GM12878 (cell line): ENCODE measurements around the gene EPHB1. TPM values are rescaled to one million over a fixed set of nuclear protein-coding genes. Genes with fewer than 3 reads are reported as not detected.

Source experiments
- ATAC-seq: fragments of 200-7000 bp; cut with Tn5 transposase; 3 replicates; pipeline ENCODE4 v1.9.1; 2020; ENCODE audit warnings: mild to moderate bottlenecking, moderate library complexity
- BruUV-seq: library from RNA; stranded (reverse); fragments of 400-500 nt; replicated peaks from 2 replicates; lab custom pipeline; 2021; lab: Mats Ljungman, UMichigan
- CTCF ChIA-PET: fragments of 300-600 bp; sonication (Branson Sonifier 250); formaldehyde crosslinking; extraction: SDS; loops from one replicate; lab custom pipeline; 2021; ENCODE audit warnings: inconsistent platforms; lab: Yijun Ruan, JAX
- POLR2A ChIA-PET: fragments of 350-600 bp; formaldehyde crosslinking; extraction: SDS; loops from one replicate; lab custom pipeline; 2021; ENCODE audit warnings: inconsistent platforms; lab: Charles Lee
- RAD21 ChIA-PET: fragments of 300-600 bp; sonication (Branson Sonifier 250); formaldehyde crosslinking; loops from one replicate; lab custom pipeline; 2023; ENCODE audit warnings: antibody characterized with exemption; ENCODE audit not compliant: unreplicated experiment; lab: Charles Lee
- SMC1A ChIA-PET: fragments of 300-600 bp; sonication (Branson Sonifier 250); formaldehyde crosslinking; loops from one replicate; lab custom pipeline; 2023; ENCODE audit not compliant: unreplicated experiment, uncharacterized antibody; lab: Charles Lee
- DNase-seq: peaks from one replicate; pipeline ENCODE4 v3.0.0-alpha.2; 2011; ENCODE audit warnings: low read depth, low spot score
- FAIRE-seq: peaks from 3 replicates; lab custom pipeline; 2011; peaks lifted over from hg19 to GRCh38; lab: Jason Lieb, UNC
- H2AFZ ChIP-seq: 2 replicates; pipeline ENCODE4 v1.6.0; 2011; ENCODE audit warnings: low read depth, low read length, control low read depth; ENCODE audit not compliant: control insufficient read depth
- H3K27ac ChIP-seq: 2 replicates; pipeline ENCODE4 v1.5.1; 2011; ENCODE audit warnings: control low read depth; ENCODE audit not compliant: control insufficient read depth, insufficient read depth
- H3K27me3 ChIP-seq, 2 experiments: replicated peaks in 1 of 2; 2 replicates each; pipeline versions ENCODE4 v1.6.0 to v1.6.1; 2011; ENCODE audit warnings: low read length in 1 of 2; ENCODE audit not compliant: control insufficient read depth in 2 of 2, insufficient read depth in 2 of 2
- H3K36me3 ChIP-seq, 2 experiments: 2 replicates each; pipeline ENCODE4 v1.5.1; 2011; ENCODE audit warnings: low read length in 1 of 2; ENCODE audit not compliant: control insufficient read depth in 2 of 2, insufficient read depth in 2 of 2
- H3K4me1 ChIP-seq: 2 replicates; pipeline ENCODE4 v1.6.1; 2011; ENCODE audit warnings: mild to moderate bottlenecking, low read length, moderate library complexity, mixed read lengths; ENCODE audit not compliant: control insufficient read depth, insufficient read depth
- H3K4me2 ChIP-seq: 2 replicates; pipeline ENCODE4 v1.6.0; 2011; ENCODE audit warnings: control low read depth; ENCODE audit not compliant: control insufficient read depth, insufficient read depth
- H3K4me3 ChIP-seq: fragments of 200-600 bp; sonication (generic); 2 replicates; pipeline ENCODE4 v1.5.1; 2016
- H3K79me2 ChIP-seq: 2 replicates; pipeline ENCODE4 v1.6.0; 2011; ENCODE audit warnings: low read length; ENCODE audit not compliant: control insufficient read depth, insufficient read depth
- H3K9ac ChIP-seq: 2 replicates; pipeline ENCODE4 v1.8.0; 2011; ENCODE audit warnings: low read length, control low read depth, mixed read lengths; ENCODE audit not compliant: control insufficient read depth, insufficient read depth
- H3K9me3 ChIP-seq: replicated peaks from 3 replicates; pipeline ENCODE4 v1.5.1; 2011; ENCODE audit warnings: mild to moderate bottlenecking, low read length; ENCODE audit not compliant: control insufficient read depth, insufficient read depth
- H4K20me1 ChIP-seq: 2 replicates; pipeline ENCODE4 v1.6.0; 2011; ENCODE audit not compliant: control insufficient read depth, insufficient read depth
- ATF7 ChIP-seq: fragments of 450-650 bp; IDR thresholded peaks from 2 replicates; pipeline ENCODE4 v1.6.1; 2016; ENCODE audit warnings: low read depth, mild to moderate bottlenecking
- BMI1 ChIP-seq: fragments of 450-650 bp; IDR thresholded peaks from 2 replicates; pipeline ENCODE4 v1.6.1; 2016; ENCODE audit warnings: mild to moderate bottlenecking, moderate library complexity, borderline replicate concordance
- CHD4 ChIP-seq: fragments of 200-600 bp; sonication (generic); IDR thresholded peaks from 2 replicates; pipeline ENCODE4 v1.6.1; 2016; ENCODE audit warnings: mild to moderate bottlenecking
- CUX1 ChIP-seq: IDR thresholded peaks from 2 replicates; pipeline ENCODE4 v1.6.1; 2012; ENCODE audit warnings: improper control_type of control experiment, low read depth, low read length; ENCODE audit not compliant: insufficient replicate concordance
- IKZF1 ChIP-seq: fragments of 450-650 bp; conservative IDR thresholded peaks from 2 replicates; pipeline ENCODE4 v1.6.1; 2017; ENCODE audit warnings: antibody characterized with exemption, mild to moderate bottlenecking
- MTA2 ChIP-seq: fragments of 450-650 bp; IDR thresholded peaks from 2 replicates; pipeline ENCODE4 v1.6.1; 2016; ENCODE audit warnings: low read depth, mild to moderate bottlenecking, moderate library complexity
- POLR2A ChIP-seq: IDR thresholded peaks from 2 replicates; pipeline ENCODE4 v1.6.1; 2011; ENCODE audit warnings: low read depth, mild to moderate bottlenecking, low read length
- RAD21 ChIP-seq: IDR thresholded peaks from 2 replicates; pipeline ENCODE4 v1.6.1; 2011; ENCODE audit warnings: mild to moderate bottlenecking, low read depth, low read length, moderate library complexity; ENCODE audit not compliant: insufficient read depth
- RELA ChIP-seq: fragments of 450-650 bp; IDR thresholded peaks from 2 replicates; pipeline ENCODE4 v1.8.0; 2014; ENCODE audit warnings: borderline replicate concordance; ENCODE audit not compliant: partially characterized antibody
- USF1 ChIP-seq: IDR thresholded peaks from 2 replicates; pipeline ENCODE4 v1.6.1; 2011; ENCODE audit warnings: borderline replicate concordance, low read depth, mild to moderate bottlenecking, moderate library complexity, mixed read lengths, low read length; ENCODE audit not compliant: insufficient read depth; ENCODE audit errors: extremely low read length
- ZBTB33 ChIP-seq: fragments of 450-650 bp; IDR thresholded peaks from 2 replicates; pipeline ENCODE4 v1.6.1; 2017; ENCODE audit warnings: mild to moderate bottlenecking
- ZBTB4 ChIP-seq: fragments of 450-650 bp; formaldehyde crosslinking; IDR thresholded peaks from 2 replicates; pipeline ENCODE4 v1.4.0; 2022; ENCODE audit warnings: mild to moderate bottlenecking, moderate library complexity
- WGBS: methylation state at CpG from one replicate; pipeline ENCODE4 v1.1.6; 2016; ENCODE audit warnings: low lambda C conversion rate; ENCODE audit not compliant: insufficient replicate concordance, insufficient coverage; ENCODE audit errors: missing lambda C conversion rate; 5-methylcytosine and 5-hydroxymethylcytosine counted together
- in situ Hi-C: fragments of 300-500 bp; cut with MboI; formaldehyde crosslinking; loops from 9 replicates; pipeline ENCODE4 v1.14.3; 2018; ENCODE audit warnings: mixed read lengths
- intact Hi-C: fragments of 100-400 bp; cut with micrococcal nuclease; formaldehyde crosslinking; loops from one replicate; pipeline ENCODE4 v1.14.2; 2022; ENCODE audit not compliant: unreplicated experiment
- polyA plus RNA-seq, 11 experiments: library from polyadenylated mRNA; depleted of rRNA in 4 of 11; unstranded in 6 of 11; stranded (reverse) in 5 of 11; fragments of >200 nt; fragmentation: Nextera tagmentation in 4 of 11; fragmentation: Illumina TruSeq in 1 of 11; extraction: Ambion mirVana in 4 of 11; extraction: Trizol in 1 of 11; gene quantifications; 1 replicate in 1 of 11; 2 replicates in 10 of 11; pipeline versions ENCODE4 v1.2.1 to v1.2.3, GENCODE V29; 2011 to 2016; ENCODE audit warnings: inconsistent platforms in 2 of 11, missing spikeins in 2 of 11, low read depth in 1 of 11
- total RNA-seq, 4 experiments: library from RNA; depleted of rRNA in 3 of 4; stranded (reverse); fragments of >200 nt in 3 of 4; fragmentation: Illumina TruSeq in 1 of 4; extraction: Trizol in 1 of 4; gene quantifications; 2 replicates each; pipeline versions ENCODE4 v1.2.1 to v1.2.3, GENCODE V29; 2013 to 2021

The EPHB1 gene
- total and polyA plus RNA-seq, 10 of the 15 experiments (the other 5 are each of a cell fraction or from before 2014, with no cell fraction given), result 0.33 to 23.8 (median 1.2) TPM

GRCh38 chr3:134807189-134807588, 12.1 kb downstream of the EPHB1 start:
- POLR2A ChIA-PET, result interaction anchor here (0.7 to 1.1 kb wide), 2 partner anchors 11 to 41 kb away, joined by 3 to 4 read pairs; no protein-coding TSS in a partner anchor
- H3K36me3 ChIP-seq, result 0 out of 4 replicates have a peak, but pooled peaks cover 0 to 3% of the 10 kb centered on the region in 2 experiments
- peaks cover 55% of the 10 kb centered on the region for H3K79me2 ChIP-seq
- CTCF ChIA-PET, result interaction anchor here (1.0 to 3.2 kb wide), 6 partner anchors 12 to 418 kb away, joined by 3 to 18 read pairs (median 4); partner anchors contain the start of gene EPHB1
- no peak for FAIRE-seq
- H3K27me3 ChIP-seq, result no peaks in the 10 kb centered on the region
- DNase-seq, result no peak
- peak; percentile 17 for ATAC-seq
- no TSS peak for BruUV-seq
- RAD21 ChIA-PET, result interaction anchor here (1.0 to 6.0 kb wide), 4 partner anchors 11 to 98 kb away, joined by 5 to 42 read pairs (median 16); partner anchors contain the start of gene EPHB1
- no peaks in the 10 kb centered on the region for H3K9me3 ChIP-seq
- H4K20me1 ChIP-seq, result no peaks in the 10 kb centered on the region; the same call in 1 of the 2 replicates
- no peak overlapping the region for H3K4me3 ChIP-seq
- SMC1A ChIA-PET, result interaction anchor here (1.1 to 14.4 kb wide), 9 partner anchors 8 to 693 kb away, joined by 3 to 110 read pairs (median 6); partner anchors contain the start of gene EPHB1
- in situ Hi-C loops (no loop called here), intact Hi-C loops (no loop called here)
- peaks cover 32% of the 10 kb centered on the region for H3K4me1 ChIP-seq
- no peak overlapping the region for H2AFZ ChIP-seq
- no peak overlapping the region for H3K4me2 ChIP-seq
- H3K27ac ChIP-seq, result no peak overlapping the region
- WGBS, result 29% methylated on average over 5 of the region's 6 CpGs
- no peak overlapping the region for H3K9ac ChIP-seq
- TF ChIP-seq IKZF1, result no peak; the same call in 1 of the 2 replicates
- no peak for TF ChIP-seq CUX1
- TF ChIP-seq RAD21, result no peak
- TF ChIP-seq RELA, result peak; percentile 38
- TF ChIP-seq ATF7, result peak; percentile 34; the same call in 1 of the 2 replicates
- no peak for TF ChIP-seq POLR2A
- TF ChIP-seq BMI1, result no peak
- 0 out of 2 replicates have a peak, but pooled peaks have one; percentile 52 for TF ChIP-seq ZBTB33
- peak; percentile 28 for TF ChIP-seq USF1
- TF ChIP-seq MTA2, result peak; percentile 26; the same call in 1 of the 2 replicates
- TF ChIP-seq ZBTB4 (CRISPR knock-in tag), result no peak
- TF ChIP-seq CHD4, result no peak
